Suprapubic skin (tissue), 4 donors: ENCODE data around the gene MYOM3.

Experiments
- CTCF ChIP-seq, 2 donors: fragments of 200-600 bp in 1 of 2; fragments of 450-650 bp in 1 of 2; sonication (generic) in 1 of 2; IDR thresholded peaks; one replicate each; pipeline ENCODE4 v1.5.1; 2016 to 2019; ENCODE audit warnings: antibody characterized with exemption in 2 of 2, mild to moderate bottlenecking in 1 of 2, moderate library complexity in 1 of 2
- EP300 ChIP-seq: sonication (generic); formaldehyde crosslinking; IDR thresholded peaks from one replicate; pipeline ENCODE4 v1.6.1; 2017; ENCODE audit warnings: antibody characterized with exemption
- POLR2A ChIP-seq, 2 donors: fragments of 450-650 bp; IDR thresholded peaks; one replicate each; pipeline ENCODE4 v1.6.1; 2017; ENCODE audit warnings: antibody characterized with exemption in 2 of 2, mild to moderate bottlenecking in 2 of 2, moderate library complexity in 2 of 2
- POLR2AphosphoS5 ChIP-seq, 3 donors: sonication (generic); formaldehyde crosslinking; IDR thresholded peaks; one replicate each; pipeline ENCODE4 v1.6.1; 2017; ENCODE audit warnings: antibody characterized with exemption in 3 of 3

DNA sequence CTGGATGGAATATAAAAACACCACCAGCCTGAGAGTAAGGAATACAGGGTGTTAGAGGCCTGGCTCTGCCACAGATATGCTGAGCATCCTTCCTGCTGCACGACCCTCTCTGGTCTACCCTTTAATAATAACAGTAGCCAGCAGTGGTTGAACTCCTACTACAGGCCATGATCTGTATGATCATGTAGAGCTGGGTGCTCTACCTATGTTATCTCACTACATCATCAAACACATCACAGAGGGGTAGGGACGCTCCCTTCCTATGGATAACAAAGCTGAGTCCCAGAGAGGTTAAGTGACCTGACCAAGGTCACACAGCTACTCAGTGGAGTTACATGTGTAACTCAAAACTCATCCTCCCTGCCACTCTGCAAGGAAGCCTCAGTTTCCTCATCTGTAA is 13.0 kb upstream of the MYOM3 start:
- no peak for TF ChIP-seq CTCF (IDR thresholded peaks at IDR 0.05)
- TF ChIP-seq POLR2A (IDR thresholded peaks at IDR 0.05), result no peak
- TF ChIP-seq EP300, result no peak
- no peak for TF ChIP-seq POLR2AphosphoS5 (IDR thresholded peaks at IDR 0.05)
